GM19351 (cell line): ENCODE data around the gene YJU2.

ENCODE experiments used
- ATAC-seq: cut with Tn5 transposase; IDR thresholded peaks from one replicate; pipeline ENCODE4 v1.9.1; 2021; ENCODE audit warnings: mild to moderate bottlenecking, moderate library complexity; ENCODE audit not compliant: unreplicated experiment

The YJU2 gene

DNA sequence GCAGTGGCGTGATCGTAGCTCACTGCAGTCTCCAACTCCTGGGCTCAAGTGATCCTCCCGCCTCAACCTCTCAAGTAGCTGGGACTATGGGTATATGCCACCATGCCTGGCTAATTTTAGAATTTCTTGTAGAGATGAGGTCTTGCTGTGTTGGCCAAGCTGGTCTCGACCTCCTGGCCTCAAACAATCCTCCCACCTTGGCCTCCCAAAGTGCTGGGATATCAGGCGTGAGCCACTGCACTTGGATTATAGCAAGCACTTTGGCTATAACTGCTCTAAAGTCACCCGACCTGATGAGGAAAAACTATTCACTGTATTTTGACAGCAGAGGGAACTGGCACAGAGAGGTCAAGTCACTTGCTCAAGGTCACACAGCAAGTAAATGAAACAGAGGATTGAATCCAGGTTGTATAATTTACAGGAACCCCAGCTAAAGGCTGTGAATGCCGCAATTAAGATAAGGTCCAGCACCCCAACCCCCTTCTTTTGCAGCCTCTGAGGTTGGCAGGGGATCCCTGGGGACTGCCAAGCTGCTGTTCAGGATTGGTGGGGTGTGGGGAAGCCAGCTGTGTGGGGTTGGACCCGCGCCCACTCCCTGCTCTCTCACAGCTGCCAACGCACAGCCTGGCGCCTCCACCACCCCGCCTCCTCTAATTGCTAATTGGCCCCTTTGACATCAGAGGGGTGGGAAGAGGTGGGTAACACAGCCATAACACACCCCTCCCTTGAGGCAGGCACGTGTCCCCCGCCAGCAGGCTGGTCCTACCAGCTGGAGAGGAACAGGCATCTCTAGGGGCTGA, 49.3 kb downstream of the YJU2 start:
- no peak for ATAC-seq

GRCh38 chr19:4297901-4298809, 51.3 kb downstream of the YJU2 start:
- ATAC-seq, result no peak

- ATAC-seq, result no peak
These were observed 52.1 kb downstream of the YJU2 start for GRCh38 chr19:4298810-4299550.

DNA sequence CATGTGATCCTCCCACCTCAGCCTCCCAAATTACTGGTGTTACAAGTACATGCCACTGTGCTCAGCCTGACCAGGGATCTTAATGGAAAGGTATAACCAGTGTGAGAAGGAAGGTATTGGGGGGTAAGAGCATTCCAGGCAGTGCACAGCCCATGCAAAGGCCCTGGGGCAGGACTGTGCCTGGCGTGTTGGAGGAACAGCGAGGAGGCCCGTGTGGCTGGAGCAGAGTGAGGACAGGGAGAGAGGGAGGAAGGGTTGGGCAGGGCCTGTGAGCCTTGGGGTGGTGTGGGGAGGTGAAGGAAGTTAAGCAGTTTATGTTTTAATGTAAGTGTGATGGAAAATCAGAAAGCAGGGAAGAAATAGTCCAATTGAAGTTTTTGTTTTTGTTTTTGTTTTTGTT, 53.7 kb downstream of the YJU2 start:
- no peak for ATAC-seq

DNA sequence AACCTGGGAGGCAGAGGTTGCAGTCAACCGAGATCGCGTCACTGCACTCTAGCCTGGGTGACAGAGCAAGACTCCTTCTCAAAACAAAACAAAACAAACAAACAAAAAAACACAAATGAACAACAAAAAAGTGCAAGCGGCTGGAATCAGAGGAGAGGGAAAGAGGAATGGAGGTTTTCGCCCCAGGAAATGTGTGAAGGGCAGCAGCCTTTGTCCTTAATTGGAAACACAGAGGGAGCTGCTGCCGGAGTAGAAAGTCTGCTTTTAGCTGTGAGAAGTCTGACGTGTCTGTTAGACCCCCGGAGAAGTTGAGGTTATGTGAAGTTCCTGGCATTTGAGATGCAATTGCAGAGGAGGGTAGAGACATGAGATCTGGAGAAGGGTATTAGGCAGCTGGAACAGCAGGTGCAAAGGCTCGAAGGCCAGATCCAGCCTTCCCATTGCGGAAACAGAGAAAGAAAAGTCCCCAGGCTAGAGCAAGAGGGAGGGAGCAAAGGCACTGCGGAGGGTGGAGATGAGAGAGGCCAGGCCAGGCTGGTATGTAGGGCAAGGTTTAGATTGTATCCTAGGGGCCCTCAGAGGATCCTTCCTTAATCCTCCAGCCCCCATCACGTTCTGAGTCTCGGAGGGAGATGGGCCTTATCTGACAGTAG, 54.8 kb downstream of the YJU2 start:
- no peak for ATAC-seq

GRCh38 chr19:4302243-4302640, 55.4 kb downstream of the YJU2 start, which contains the start of gene TMIGD2:
Gene TMIGD2, minus strand, starts transcription at chr19:4302389. Its CDS starts 4 bp downstream, at chr19:4302385.
- ATAC-seq, result no peak

GRCh38 chr19:4303819-4304537, 57.1 kb downstream of the YJU2 start:
- ATAC-seq, result no peak

- no peak for ATAC-seq
These were observed 57.8 kb downstream of the YJU2 start, which contains the start of gene FSD1 for GRCh38 chr19:4304538-4305256. Gene FSD1, plus strand, starts transcription at chr19:4304598. Its CDS starts 149 bp downstream, at chr19:4304747.

DNA sequence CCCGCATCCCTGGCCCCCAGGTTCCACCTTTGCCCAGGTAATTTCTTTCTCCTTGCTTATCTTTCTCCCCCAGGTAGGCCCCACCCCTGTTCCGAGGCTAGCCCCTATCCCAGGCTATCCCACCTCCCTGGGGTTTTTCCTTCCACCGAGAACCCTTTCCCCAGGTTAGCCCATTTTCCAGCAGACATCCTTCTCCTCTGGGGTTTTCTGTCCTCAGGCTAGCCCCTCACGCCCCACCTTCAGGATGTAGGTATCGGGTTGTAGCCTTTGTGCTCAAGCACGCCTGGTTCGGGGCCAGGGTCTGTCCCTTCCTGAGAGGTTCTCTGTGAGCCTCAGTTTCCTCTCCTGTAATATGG, 58.4 kb downstream of the YJU2 start:
- ATAC-seq, result no peak

DNA sequence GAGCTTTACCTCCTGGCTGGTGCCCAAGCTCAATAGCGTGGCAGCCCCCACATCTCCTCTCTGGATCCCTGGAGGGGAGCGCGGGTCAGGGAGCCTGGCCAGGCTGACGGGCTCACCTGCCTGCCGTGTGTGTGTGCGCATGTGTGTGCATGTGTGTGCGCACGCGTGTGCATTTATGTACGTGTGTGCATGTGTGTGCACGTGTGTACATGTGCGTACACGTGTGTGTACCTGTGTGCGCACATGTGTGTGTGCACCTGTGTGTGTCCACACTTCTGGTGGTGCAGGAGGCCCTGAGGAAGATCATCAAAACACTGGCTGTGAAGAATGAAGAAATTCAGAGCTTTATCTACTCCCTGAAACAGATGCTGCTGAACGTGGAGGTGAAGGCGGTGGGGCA, 58.8 kb downstream of the YJU2 start:
- no peak for ATAC-seq

DNA sequence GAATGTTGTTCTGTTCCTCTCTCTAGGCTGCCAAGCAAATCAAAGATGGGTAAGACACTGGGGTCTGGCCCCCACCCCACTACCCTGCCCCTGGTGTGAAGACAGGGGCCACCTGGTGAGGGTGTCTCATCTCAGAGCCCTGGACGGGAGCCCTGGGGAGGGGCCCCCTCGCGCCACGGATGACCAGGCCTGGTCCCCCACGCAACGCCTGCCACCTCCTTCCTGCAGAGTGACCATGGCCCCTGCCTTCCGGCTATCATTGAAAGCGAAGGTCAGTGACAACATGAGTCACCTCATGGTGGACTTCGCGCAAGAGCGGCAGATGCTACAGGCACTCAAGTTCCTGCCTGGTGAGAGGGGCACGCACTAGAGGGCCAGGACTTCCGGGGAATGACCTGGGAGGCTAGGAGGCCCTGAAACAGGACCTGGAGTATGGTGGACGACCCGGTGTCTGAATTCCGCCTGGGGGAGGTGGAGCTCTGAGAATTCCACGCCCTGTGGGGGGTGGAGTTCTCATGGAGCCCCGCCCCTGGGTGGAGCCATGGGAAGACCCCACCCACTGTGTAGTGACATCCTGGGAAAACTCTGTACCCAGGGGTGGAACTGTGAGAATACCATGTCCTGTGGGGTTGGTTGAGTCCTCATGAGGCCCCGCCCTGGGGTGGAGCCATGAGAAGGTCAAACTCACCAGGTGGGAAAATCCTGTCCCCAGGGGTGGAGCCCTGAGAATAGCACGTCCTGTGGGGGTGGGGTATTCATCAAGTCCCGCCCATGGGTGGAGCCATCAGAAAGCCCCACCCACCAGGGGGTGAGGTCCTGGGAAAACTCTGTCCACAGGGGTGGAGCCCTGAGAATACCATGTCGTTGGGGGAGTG, 63.6 kb downstream of the YJU2 start:
- no peak for ATAC-seq

DNA sequence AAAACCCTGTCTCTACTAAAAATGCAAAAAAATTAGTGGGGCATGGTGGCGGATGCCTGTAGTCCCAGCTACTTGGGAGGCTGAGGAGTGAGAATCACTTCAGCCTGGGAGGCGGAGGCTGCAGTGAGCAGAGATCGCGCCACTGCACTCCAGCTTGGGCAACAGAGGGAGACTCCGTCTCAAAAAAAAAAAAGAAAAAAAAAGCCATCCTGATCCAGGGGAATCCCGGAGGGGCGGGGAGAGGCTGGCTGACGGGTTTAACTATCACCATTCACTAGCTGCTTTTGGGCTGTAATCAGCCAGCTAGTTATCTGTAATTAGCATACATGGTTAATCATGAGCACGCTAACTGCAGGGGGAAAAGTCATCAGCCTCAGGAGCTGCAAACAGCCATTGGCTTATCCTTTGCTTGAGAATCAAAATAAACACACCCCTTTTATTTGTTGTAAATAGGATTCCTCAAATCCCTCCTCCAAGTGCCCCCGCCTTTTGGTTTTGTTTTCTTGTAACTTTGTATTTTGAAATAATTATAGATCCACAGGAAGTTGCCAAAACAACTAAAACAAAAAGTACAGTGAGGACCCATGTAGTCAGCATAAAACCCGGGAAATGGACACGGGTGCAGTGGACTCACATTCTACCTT, 67.1 kb downstream of the YJU2 start:
- no peak for ATAC-seq

GRCh38 chr19:4316956-4317355, 70.1 kb downstream of the YJU2 start:
- ATAC-seq, result no peak

- ATAC-seq, result no peak
These were observed 71.6 kb downstream of the YJU2 start for GRCh38 chr19:4318460-4318859.
